Tibial artery (tissue), 4 donors: ENCODE data around the gene MYO1B.

Experiments
- DNase-seq, 2 donors: peaks; one replicate each; pipeline ENCODE4 v3.0.0-alpha.2; 2019
- H3K27ac ChIP-seq, 2 donors: fragments of 200-600 bp; sonication (generic) in 1 of 2; 1 replicate in 1 of 2; 2 replicates in 1 of 2; pipeline ENCODE4 v1.5.1; 2018 to 2019; ENCODE audit warnings: mild to moderate bottlenecking in 1 of 2
- H3K27me3 ChIP-seq, 2 donors: fragments of 200-600 bp; sonication (generic) in 1 of 2; one replicate each; pipeline versions ENCODE4 v1.5.1 to v1.6.0; 2016 to 2019
- H3K36me3 ChIP-seq, 3 donors: fragments of 200-600 bp; sonication (generic) in 2 of 3; one replicate each; pipeline ENCODE4 v1.5.1; 2016 to 2019; ENCODE audit warnings: mild to moderate bottlenecking in 2 of 3
- H3K4me1 ChIP-seq, 4 donors: fragments of 200-600 bp; sonication (generic) in 2 of 4; 1 replicate in 3 of 4; 2 replicates in 1 of 4; pipeline ENCODE4 v1.5.1; 2016 to 2019
- H3K4me3 ChIP-seq, 2 donors: fragments of 200-600 bp; sonication (generic) in 1 of 2; 1 replicate in 1 of 2; 2 replicates in 1 of 2; pipeline ENCODE4 v1.5.1; 2018 to 2019; ENCODE audit warnings: mild to moderate bottlenecking in 2 of 2
- H3K9me3 ChIP-seq, 3 donors: fragments of 200-600 bp; sonication (generic) in 1 of 3; one replicate each; pipeline ENCODE4 v1.5.1; 2016 to 2019
- intact Hi-C: fragments of 100-400 bp; cut with DNase I; formaldehyde crosslinking; loops from one replicate; pipeline ENCODE4 v1.15.0; 2023; ENCODE audit warnings: low total_unique reads
- TF ChIP-seq, protein P1 (sequence below), 2 experiments: fragments of 200-600 bp in 1 of 2; fragments of 450-650 bp in 1 of 2; IDR thresholded peaks; one replicate each; pipeline ENCODE4 v1.5.1; 2017 to 2019; ENCODE audit warnings: antibody characterized with exemption in 2 of 2, mild to moderate bottlenecking in 1 of 2, moderate library complexity in 1 of 2

The MYO1B gene

DNA sequence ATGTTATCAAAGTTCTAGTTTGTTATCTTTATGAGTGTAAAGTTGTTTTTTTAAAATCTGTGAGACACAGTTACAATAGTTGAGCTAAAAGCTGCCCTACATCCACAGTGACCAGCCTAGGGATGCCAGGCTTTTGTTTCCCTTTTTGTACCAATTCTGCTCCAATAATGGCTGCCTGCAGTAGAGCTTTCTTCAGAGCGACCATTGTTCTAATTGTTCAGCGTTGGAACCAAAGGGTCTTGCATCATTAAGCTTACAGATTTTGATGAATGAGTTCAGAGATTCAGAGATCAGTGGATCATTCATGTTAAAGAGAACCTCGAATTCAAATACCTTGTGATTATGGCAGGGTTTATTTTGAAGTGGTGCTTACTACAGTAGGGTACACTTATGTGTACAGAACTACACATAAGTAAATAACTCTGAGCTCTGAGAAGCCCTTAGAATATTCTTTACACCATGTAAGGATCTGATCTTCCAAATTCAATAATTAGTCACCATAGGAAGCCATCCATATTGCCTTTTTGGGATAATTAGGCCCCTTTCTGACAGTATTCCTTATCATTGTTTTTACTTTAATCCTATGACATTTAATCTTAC is 157.9 kb downstream of the MYO1B start:
- intact Hi-C loops = no loop called here
- H3K36me3 ChIP-seq = peaks cover 0 to 20% (median 6%) of the 10 kb centered on the region in 3 donors
- DNase-seq = no peak

GRCh38 chr2:191404568-191404991 is 159.4 kb downstream of the MYO1B start:
- Histone ChIP-seq H3K9me3 (no peaks in the 10 kb centered on the region), H3K27me3 (no peaks in the 10 kb centered on the region), H3K27ac (no peak overlapping the region), H3K4me1 (peaks cover 0 to 21% (median 10%) of the 10 kb centered on the region in 4 donors), H3K36me3 (peaks cover 0 to 35% (median 13%) of the 10 kb centered on the region in 3 donors), H3K4me3 (no peak overlapping the region)
- TF ChIP-seq, protein P1, sequence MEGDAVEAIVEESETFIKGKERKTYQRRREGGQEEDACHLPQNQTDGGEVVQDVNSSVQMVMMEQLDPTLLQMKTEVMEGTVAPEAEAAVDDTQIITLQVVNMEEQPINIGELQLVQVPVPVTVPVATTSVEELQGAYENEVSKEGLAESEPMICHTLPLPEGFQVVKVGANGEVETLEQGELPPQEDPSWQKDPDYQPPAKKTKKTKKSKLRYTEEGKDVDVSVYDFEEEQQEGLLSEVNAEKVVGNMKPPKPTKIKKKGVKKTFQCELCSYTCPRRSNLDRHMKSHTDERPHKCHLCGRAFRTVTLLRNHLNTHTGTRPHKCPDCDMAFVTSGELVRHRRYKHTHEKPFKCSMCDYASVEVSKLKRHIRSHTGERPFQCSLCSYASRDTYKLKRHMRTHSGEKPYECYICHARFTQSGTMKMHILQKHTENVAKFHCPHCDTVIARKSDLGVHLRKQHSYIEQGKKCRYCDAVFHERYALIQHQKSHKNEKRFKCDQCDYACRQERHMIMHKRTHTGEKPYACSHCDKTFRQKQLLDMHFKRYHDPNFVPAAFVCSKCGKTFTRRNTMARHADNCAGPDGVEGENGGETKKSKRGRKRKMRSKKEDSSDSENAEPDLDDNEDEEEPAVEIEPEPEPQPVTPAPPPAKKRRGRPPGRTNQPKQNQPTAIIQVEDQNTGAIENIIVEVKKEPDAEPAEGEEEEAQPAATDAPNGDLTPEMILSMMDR (IDR thresholded peaks at IDR 0.05) = no peak
- intact Hi-C loops = no loop called here
- no peak for DNase-seq

More for the DNA sequence above, 157.9 kb downstream of the MYO1B start:
- H3K27ac ChIP-seq = no peak overlapping the region
- H3K4me3 ChIP-seq = no peak overlapping the region
- TF ChIP-seq, protein P1 (IDR thresholded peaks at IDR 0.05) = no peak
- no peaks in the 10 kb centered on the region for H3K27me3 ChIP-seq
- peaks cover 0 to 21% (median 10%) of the 10 kb centered on the region in 4 donors for H3K4me1 ChIP-seq
- no peaks in the 10 kb centered on the region for H3K9me3 ChIP-seq

DNA sequence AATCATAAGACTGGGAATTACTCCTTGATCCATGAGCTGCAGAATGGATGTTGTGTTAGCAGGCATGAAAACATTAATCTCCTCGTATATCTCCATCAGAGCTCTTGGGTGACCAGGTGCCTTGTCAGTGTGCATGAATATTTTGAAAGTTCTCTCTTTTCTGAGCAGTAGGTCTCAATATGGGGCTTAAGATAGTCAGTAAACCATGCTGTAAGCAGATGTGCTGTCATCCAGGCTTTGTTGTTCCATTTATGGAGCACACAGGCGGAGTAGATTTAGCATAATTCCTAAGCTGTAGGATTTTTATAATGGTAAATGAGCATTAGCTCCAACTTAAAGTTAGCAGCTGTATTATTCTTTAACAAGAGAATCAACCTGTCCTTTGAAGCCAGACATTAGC is 160.3 kb downstream of the MYO1B start:
- DNase-seq = no peak
- TF ChIP-seq, protein P1 (IDR thresholded peaks at IDR 0.05) = no peak
- Histone ChIP-seq H3K9me3 (no peaks in the 10 kb centered on the region), H3K4me3 (no peak overlapping the region), H3K36me3 (peaks cover 0 to 33% (median 10%) of the 10 kb centered on the region in 3 donors), H3K4me1 (peaks cover 0 to 27% (median 15%) of the 10 kb centered on the region in 4 donors), H3K27ac (no peak overlapping the region), H3K27me3 (no peaks in the 10 kb centered on the region)
- intact Hi-C loops = no loop called here

GRCh38 chr2:191410646-191411436 is 165.6 kb downstream of the MYO1B start:
- intact Hi-C loops = no loop called here
- H3K4me1 ChIP-seq = peaks cover 0 to 31% (median 14%) of the 10 kb centered on the region in 4 donors
- H3K9me3 ChIP-seq = no peaks in the 10 kb centered on the region
- peaks cover 15 to 45% (median 28%) of the 10 kb centered on the region in 3 donors for H3K36me3 ChIP-seq
- no peak overlapping the region for H3K4me3 ChIP-seq
- peak overlapping the region; percentile 45 to 58 for H3K27ac ChIP-seq
- TF ChIP-seq, protein P1 (IDR thresholded peaks at IDR 0.05) = no peak
- no peak for DNase-seq
- H3K27me3 ChIP-seq = no peaks in the 10 kb centered on the region

DNA sequence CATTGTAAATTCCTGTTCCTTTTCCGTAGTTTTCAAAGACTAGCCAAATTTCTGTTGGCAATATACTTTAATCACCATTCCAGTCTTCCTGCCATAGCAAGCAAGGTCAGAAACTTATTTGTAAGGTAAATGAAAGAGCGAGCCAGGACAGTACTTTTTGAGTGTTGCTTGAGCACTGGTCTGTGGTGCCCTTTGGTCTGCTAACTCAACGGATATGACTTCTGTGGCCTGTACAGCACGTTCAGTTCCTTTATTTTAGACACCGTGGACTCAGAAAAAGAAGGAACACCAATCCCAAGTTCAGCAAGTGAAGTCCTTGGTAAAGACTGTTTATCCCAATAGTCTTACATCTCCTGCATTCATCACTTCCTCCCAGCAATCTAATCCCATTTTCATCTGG is 166.3 kb downstream of the MYO1B start:
- Histone ChIP-seq H3K27me3 (no peaks in the 10 kb centered on the region), H3K4me3 (no peak overlapping the region), H3K27ac (peak overlapping the region; percentile 45 to 58), H3K9me3 (no peaks in the 10 kb centered on the region), H3K4me1 (peaks cover 0 to 31% (median 14%) of the 10 kb centered on the region in 4 donors), H3K36me3 (peaks cover 21 to 51% (median 34%) of the 10 kb centered on the region in 3 donors)
- intact Hi-C loops = no loop called here
- TF ChIP-seq, protein P1 (IDR thresholded peaks at IDR 0.05) = no peak
- DNase-seq = no peak
